ENCODE results near the gene AEBP2.

DNA sequence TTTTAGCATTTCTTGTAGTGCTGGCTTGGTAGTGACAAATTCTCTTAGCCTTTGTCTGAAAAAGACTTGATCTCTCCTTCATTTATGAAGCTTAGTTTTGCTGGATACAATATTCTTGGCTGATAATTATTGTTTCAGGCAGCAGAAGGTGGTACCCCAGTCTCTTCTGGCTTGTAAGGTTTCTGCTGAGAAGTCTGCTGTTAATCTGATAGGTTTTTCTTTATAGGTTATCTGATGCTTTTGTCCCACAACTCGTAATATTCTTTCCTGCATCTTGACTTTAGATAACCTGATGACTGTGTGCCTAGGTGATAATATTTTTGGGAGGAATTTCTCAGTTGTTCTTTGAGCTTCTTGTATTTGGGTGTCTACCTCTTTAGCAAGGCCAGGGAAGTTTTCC, 41.2 kb downstream of the AEBP2 start:
- TF ChIP-seq, protein P1, sequence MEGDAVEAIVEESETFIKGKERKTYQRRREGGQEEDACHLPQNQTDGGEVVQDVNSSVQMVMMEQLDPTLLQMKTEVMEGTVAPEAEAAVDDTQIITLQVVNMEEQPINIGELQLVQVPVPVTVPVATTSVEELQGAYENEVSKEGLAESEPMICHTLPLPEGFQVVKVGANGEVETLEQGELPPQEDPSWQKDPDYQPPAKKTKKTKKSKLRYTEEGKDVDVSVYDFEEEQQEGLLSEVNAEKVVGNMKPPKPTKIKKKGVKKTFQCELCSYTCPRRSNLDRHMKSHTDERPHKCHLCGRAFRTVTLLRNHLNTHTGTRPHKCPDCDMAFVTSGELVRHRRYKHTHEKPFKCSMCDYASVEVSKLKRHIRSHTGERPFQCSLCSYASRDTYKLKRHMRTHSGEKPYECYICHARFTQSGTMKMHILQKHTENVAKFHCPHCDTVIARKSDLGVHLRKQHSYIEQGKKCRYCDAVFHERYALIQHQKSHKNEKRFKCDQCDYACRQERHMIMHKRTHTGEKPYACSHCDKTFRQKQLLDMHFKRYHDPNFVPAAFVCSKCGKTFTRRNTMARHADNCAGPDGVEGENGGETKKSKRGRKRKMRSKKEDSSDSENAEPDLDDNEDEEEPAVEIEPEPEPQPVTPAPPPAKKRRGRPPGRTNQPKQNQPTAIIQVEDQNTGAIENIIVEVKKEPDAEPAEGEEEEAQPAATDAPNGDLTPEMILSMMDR (optimal IDR thresholded peaks at IDR 0.05 in 1 of 3, IDR thresholded peaks at IDR 0.05 in 1 of 3, conservative IDR thresholded peaks at IDR 0.05 in 1 of 3; ENCODE audit: extremely low read depth in 1 of 3, insufficient read depth in 2 of 3, low read length in 3 of 3), result no peak
- no peak for TF ChIP-seq EZH2 (IDR thresholded peaks at IDR 0.05; ENCODE audit: low read length)
